GM12891 (cell line): ENCODE results near the gene EYA4.

Source experiments
- PAX5 ChIP-seq: IDR thresholded peaks from 2 replicates; pipeline ENCODE4 v1.6.1; 2011; ENCODE audit warnings: low read length, moderate library complexity, mild to moderate bottlenecking; ENCODE audit not compliant: insufficient read depth, severe bottlenecking
- POLR2A ChIP-seq: IDR thresholded peaks from 2 replicates; pipeline ENCODE4 v1.6.1; 2011; ENCODE audit warnings: low read depth, low read length, control low read depth
- POLR2AphosphoS5 ChIP-seq: IDR thresholded peaks from 2 replicates; pipeline ENCODE4 v1.6.1; 2011; ENCODE audit warnings: low read depth, low read length, control low read depth
- TAF1 ChIP-seq: IDR thresholded peaks from 2 replicates; pipeline ENCODE4 v1.6.1; 2011; ENCODE audit warnings: low read depth, low read length, control low read depth

- TF ChIP-seq POLR2A, result no peak
- TF ChIP-seq POLR2AphosphoS5, result no peak
- TF ChIP-seq TAF1, result no peak
- no peak for TF ChIP-seq PAX5
Measured at GRCh38 chr6:133512410-133513016, 271.4 kb downstream of the EYA4 start.
